GM23338 (cell line): ENCODE results near the gene VPREB1.
"Not testable (repeated sequence)": the region's sequence is repeated elsewhere in the genome, so short reads cannot be mapped to it uniquely, and the experiment has no call there.

ENCODE experiments used
- CREB1 ChIP-seq: fragments of 250-450 bp; sonication (Bioruptor Pico); IDR thresholded peaks from 2 replicates; pipeline ENCODE4 v1.5.0; 2020; ENCODE audit warnings: low read depth, mild to moderate bottlenecking, moderate library complexity
- CTCF ChIP-seq, 2 experiments: fragments of 200-600 bp in 1 of 2; sonication (generic) in 1 of 2; conservative IDR thresholded peaks; 2 replicates each; pipeline versions ENCODE4 v1.5.1 to v1.6.1; 2016 to 2017; ENCODE audit warnings: antibody characterized with exemption in 2 of 2, low read depth in 2 of 2, mild to moderate bottlenecking in 2 of 2, moderate library complexity in 1 of 2
- ETS1 ChIP-seq: IDR thresholded peaks from 2 replicates; pipeline ENCODE4 v1.6.1; 2016; ENCODE audit warnings: antibody characterized with exemption
- EZH2 ChIP-seq: fragments of 200-600 bp; sonication (generic); IDR thresholded peaks from one replicate; pipeline ENCODE4 v1.8.0; 2017; ENCODE audit warnings: antibody characterized with exemption, mild to moderate bottlenecking, low read depth; ENCODE audit not compliant: unreplicated experiment
- EZH2phosphoT487 ChIP-seq: fragments of 200-600 bp; sonication (generic); IDR thresholded peaks from one replicate; pipeline ENCODE4 v1.8.1; 2018; ENCODE audit warnings: antibody characterized with exemption; ENCODE audit not compliant: unreplicated experiment
- JUNB ChIP-seq: IDR thresholded peaks from one replicate; pipeline ENCODE4 v1.6.1; 2016; ENCODE audit warnings: antibody characterized with exemption; ENCODE audit not compliant: unreplicated experiment
- NANOG ChIP-seq: IDR thresholded peaks from 2 replicates; pipeline ENCODE4 v1.6.1; 2016; ENCODE audit warnings: antibody characterized with exemption, borderline replicate concordance
- POLR2AphosphoS5 ChIP-seq: IDR thresholded peaks from 2 replicates; pipeline ENCODE4 v1.6.1; 2016; ENCODE audit warnings: antibody characterized with exemption, low read depth
- REST ChIP-seq: IDR thresholded peaks from one replicate; pipeline ENCODE4 v1.6.1; 2018; ENCODE audit warnings: antibody characterized with exemption; ENCODE audit not compliant: unreplicated experiment
- STAT1 ChIP-seq: IDR thresholded peaks from one replicate; pipeline ENCODE4 v1.6.1; 2016; ENCODE audit warnings: antibody characterized with exemption; ENCODE audit not compliant: unreplicated experiment
- ZNF114 ChIP-seq: fragments of 250-450 bp; sonication (Bioruptor Pico); IDR thresholded peaks from 2 replicates; pipeline ENCODE4 v1.5.0; 2020; ENCODE audit warnings: mild to moderate bottlenecking, moderate library complexity
- ZNF331 ChIP-seq: fragments of 250-450 bp; sonication (Bioruptor Pico); IDR thresholded peaks from 2 replicates; pipeline ENCODE4 v1.5.0; 2020; ENCODE audit warnings: low read depth, mild to moderate bottlenecking, moderate library complexity
- ZNF462 ChIP-seq: fragments of 250-450 bp; sonication (Bioruptor Pico); IDR thresholded peaks from 2 replicates; pipeline ENCODE4 v1.5.0; 2020; ENCODE audit warnings: mild to moderate bottlenecking, moderate library complexity

GRCh38 chr22:22286390-22287105, 42.0 kb downstream of the VPREB1 start:
- TF ChIP-seq CTCF (conservative IDR thresholded peaks at IDR 0.05; ENCODE audit: low read depth in 2 of 2); REST; EZH2; POLR2AphosphoS5; CREB1; ZNF114 (CRISPR knock-in tag); JUNB; STAT1; EZH2phosphoT487; ETS1; NANOG; ZNF331 (CRISPR knock-in tag); ZNF462 (CRISPR knock-in tag): not testable (repeated sequence)
